ENCODE data around the gene PFKL.
A peak's percentile ranks its signal among the peaks of the same experiment; 100 is the strongest.
"Not testable (repeated sequence)": the region's sequence is repeated elsewhere in the genome, so short reads cannot be mapped to it uniquely, and the experiment has no call there.

Gene PFKL

DNA sequence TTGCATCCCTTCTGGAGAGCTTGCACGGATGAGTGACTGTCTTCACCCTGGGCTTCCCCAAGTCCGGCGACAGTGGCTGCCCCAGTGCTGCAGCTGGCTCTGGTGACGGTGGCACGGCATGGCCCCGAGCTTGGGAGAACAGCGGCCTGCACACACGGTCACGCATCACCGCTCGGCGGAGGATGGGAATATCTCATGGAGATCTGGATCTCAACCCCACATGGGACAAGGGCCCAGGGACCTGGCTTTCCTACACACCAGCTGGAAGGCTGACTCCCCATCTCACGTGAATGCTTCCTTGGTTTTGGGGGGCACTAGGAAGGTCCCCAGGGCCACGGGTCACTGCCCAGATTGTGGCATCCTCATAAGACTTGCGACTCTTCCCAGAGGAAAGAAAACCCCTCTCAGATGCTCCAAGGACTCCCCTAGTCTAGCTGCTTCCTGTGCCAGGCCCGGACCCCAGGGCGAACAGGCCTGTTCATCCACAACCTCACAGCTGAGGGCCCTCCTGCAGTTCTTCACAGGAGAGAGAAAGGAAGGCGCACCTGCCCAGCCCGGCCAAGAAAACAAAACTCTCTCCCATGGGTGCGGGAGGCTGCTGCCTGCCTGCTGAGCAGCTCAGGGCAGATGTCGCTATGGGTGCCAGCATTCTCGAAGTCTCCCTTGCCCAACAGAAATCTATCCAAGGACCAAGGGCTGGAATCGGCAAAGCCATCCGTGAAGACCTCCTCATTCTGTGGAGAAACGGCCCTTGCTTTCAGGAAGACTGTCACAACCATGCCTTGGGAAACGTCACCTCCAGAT is 29.4 kb downstream of the PFKL start:
- DNase-seq, result peak; percentile 53

DNA sequence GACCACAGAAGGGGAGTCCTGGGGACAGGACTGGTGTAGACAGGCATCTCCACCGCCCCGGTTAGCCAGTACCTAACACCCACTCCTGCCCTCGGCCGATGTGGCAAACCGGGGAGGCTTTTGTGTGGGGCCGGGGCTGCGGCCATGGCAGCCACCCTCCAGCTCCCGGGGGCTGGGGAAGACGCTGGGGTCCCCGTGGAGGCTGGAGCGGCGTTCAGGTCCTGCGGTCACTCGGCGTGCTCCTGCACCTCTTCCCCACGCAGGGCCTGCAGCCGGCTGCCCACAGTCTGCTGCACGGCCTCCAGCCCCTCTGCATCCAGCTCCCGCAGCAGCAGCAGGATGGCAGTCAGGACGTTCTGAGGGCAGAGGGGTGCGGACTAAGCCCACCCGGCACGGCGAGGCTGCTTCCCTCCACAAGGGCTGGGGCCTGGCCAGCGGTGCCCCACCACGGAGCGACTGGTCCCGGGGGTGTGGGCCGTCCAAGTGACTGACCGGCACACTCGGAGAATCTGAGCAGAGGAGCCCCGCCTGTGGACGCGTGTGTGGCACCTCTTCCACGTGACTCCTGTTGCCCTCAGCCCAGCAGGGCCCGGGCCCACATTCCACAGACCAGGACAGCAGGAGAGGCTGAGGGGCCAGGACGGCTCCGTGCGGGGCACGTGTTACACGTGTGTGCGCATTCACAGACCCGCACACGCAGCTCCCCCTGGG is 30.3 kb downstream of the PFKL start:
- no peak for DNase-seq

GRCh38 chr21:44330698-44331097 is 30.8 kb downstream of the PFKL start:
- DNase-seq, result no peak

DNA sequence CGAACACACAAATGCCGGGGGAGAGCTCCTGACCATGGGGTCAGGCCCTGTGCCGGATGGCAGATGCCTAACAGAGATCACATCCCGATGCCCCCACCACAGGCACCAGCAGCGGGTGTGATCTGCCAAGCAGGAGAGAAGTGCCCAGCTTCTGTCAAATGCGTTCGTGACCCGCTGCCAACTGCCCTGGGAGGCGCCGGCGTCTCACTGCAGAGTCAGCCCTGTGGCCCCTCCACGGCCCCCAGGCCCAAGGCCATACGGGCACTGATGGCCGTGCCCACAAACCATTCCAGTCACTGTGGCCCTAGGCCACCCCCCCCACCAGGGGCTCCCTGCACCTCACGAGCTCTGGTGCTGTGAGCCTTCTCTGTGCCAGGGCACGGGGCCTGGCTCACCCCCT is 31.4 kb downstream of the PFKL start:
- no peak for DNase-seq

DNA sequence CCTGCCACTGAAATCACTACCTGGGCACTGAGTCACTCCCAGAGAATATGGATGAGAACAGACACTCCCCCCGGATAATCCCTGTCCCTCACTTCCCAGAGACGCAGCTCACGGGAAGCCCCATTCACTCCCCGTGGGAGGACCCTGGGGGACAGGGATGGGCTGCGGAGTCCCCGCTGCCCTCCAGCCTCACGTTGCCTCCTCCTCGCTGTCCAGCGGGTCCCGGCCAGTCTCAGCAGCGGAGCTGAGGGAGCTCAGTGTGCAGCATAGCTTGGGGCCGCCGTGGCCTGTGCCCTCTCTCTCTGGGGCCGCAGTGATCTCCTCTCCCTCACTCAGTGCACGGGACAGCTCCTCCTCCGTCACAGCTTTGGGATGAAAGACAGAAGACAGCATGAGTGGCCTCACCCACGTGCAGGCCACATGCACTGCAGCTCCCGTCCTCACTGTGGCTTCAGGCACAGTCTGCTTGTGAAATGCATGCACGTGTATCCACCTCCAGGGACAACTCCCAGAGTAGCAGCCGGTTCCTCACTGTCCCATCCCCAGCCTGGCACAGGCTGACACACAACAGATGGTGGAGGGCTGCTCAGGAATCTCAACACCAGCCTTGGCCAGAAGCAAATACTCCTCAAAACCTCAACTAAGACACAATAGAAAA is 31.9 kb downstream of the PFKL start:
- DNase-seq, result no peak

- no peak for DNase-seq
These were observed 32.5 kb downstream of the PFKL start for GRCh38 chr21:44332383-44332782.

DNA sequence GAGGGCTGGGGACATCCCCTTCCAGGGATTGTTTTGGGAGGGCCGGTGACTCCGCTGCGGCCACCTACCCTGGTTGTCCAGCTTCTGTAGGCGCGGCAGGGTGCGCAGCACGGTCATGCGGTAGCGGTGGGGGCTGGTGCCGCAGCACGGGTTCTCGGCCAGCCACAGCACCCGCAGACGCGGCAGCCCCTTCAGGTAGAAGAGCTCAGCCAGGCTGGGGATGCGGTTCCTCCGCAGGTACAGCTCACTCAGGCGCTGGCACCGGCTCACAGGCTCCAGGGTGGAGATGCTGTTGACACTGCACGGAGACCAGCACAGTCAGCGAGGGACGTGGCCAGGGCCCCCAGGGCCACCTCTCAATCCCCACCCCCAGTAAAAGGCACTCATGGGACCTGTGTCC is 33.1 kb downstream of the PFKL start:
- DNase-seq, result no peak

GRCh38 chr21:44333509-44334328 is 33.9 kb downstream of the PFKL start:
- no peak for DNase-seq

GRCh38 chr21:44334329-44335030 is 34.6 kb downstream of the PFKL start:
- DNase-seq, result no peak

DNA sequence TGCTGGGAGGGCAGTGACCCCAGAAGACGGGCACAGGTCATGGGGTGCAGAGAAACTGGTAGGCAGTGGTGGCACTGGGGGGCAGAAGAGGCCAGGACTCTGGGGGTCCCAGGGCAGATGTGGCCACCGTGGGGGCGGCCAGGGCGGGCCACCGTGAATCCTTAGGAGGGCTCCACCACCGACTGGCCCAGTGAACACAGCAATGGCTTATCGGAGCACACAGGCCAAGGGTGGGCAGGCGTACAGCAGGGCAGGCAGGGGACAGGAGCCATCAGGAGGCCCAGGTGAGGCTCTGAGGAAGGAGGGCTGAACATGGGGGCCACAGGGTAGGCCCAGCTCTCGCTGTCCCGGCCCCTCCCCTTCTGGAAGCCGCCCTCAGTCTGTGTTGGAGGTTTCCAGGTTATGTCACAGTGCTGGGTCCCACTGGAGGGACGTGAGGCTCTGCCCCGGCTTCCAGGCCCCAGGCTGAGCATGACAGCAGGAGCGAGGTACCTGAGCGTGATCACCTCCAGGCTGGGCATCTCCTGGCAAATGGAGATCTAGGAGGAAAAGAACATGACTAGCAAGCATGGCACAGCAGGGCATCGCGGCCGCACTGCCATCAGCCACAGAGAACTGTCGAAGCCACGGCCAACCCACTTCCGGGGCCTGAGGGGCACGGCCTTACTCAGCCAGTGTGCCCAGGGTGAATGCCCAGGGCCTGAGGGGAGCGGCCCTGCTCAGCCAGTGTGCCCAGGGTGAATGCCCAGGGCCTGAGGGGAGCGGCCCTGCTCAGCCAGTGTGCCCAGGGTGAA is 35.6 kb downstream of the PFKL start:
- DNase-seq, result no peak

- no peak for DNase-seq
These were observed 37.6 kb downstream of the PFKL start for GRCh38 chr21:44337449-44337848.

DNA sequence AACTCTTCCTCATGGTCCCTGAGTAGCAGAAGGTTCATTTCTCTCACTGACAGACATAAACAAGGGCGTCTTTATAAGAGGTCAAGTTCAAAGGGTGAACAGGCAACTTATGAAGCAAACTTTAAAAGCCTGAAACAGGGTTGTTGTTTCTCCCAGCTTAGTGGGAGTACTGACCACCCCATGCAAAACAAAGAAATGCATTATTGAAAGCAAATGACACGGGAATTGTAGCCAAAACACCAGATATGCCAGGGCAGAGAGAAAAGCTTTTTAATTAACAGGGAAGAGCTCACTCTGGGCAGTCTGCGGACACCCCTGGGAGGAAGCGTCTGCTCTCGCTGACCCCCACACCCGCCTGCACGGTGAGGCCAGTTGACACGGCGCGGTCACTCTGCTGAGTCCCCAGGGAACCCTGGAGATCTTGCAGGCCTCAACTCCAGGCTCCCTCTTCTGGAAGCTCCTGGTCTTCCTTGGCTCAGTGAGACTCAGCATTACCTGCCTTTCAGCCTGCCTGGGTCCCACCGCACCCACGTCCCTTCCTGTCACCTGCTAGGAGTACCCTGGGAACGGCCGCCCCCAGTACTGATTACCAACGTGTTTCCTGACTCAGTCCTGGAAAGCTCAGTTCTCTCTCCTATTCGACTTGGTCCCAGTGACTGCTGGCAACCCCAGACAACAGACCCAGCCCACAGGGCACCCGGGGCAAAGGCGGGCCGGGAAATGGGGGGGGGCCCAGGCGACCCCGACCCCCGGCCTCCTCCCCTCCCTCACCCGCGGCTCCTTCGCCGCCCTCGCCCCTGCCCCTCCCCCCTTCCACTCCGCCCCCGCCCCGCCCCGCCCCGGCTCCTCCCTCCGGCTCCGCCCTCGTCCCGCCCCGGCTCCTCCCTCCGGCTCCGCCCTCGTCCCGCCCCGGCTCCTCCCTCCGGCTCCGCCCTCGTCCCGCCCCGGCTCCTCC is 38.4 kb downstream of the PFKL start:
- DNase-seq, result no peak

- peak; percentile 95 for DNase-seq
These were observed 39.4 kb downstream of the PFKL start, which contains the start of gene CFAP410 for GRCh38 chr21:44338971-44339910. Gene CFAP410 (minus strand): TSS chr21:44339390. CDS start chr21:44339194, 196 bp downstream.

DNA sequence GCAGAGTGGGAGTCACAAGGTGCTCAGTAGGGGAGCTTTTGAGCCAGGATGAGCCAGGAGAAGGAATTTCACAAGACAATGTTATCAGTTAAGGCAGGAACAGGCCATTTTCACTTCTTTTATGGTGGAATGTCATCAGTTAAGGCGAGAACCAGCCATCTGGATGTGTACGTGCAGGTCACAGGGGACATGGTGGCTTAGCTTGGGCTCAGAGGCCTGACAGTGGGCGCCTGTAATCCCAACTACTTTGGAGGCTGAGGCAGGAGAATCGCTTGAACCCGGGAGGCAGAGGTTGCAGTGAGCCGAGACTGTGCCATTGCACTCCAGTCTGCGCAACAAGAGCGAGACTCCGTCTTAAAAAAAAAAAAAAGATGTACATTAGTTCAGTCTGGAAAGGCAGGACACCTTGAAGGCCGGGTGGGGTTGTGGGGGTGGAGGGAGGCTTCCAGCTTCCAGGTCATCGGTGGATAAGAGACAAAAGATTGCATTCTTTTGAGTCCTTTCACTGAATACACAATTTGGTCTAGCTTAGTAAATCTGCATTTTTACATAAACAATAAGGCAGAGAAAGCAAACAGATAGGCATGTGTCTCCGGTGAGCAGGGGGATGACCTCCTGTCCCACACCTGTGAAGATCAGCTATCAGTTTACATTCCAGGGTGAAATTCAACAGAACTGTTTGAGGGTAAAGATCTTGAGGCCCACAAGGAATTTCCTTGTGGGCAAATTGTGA is 42.0 kb downstream of the PFKL start:
- not testable (repeated sequence) for DNase-seq

DNA sequence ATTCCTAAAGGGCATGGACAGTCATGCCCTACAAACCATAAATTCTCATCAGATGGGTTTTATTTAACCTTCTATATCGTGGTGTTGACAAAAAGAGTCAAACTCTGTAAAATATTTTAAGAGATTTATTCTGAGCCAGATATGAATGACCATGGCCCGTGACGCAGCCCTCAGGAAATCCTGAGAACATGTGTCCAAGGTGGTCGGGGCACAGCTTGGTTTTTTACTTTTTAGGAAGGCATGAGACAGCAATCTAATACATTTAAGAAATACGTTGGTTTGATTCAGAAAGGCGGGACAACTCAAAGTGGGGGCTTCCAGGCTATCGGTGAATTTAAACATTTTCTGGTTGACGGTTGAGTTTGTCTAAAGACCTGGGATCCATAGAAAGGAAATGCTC is 43.1 kb downstream of the PFKL start:
- not testable (repeated sequence) for DNase-seq

DNA sequence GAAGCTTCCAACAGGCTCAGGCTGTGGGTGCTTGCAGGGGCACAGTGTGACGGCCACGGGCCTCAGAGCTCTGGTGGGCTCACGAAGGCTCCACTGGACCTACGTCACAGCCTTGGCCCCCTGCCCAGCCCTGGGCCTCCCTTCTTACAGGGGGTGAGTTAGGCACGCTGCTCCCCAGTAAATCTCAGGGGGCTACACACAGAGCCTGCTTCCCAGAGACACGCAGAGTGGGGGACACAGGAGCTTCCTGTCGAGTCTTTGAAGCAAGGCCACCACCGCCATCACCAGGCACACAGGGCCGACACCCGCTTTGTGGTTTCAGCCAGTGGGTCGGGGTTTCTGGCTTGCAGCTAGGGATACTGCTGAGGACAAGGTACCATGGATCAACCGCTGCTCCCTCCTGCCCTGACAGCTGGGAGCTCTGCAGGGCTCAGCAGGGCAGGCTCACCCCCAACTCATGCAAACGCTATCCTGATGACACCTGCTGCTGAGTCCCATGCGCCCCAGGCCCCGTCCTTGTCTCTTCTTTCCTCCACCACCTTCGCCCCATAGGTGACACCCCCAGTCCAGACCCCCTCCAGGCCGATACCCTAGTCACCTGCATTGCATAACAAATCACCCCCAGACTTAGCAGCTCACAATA is 44.8 kb downstream of the PFKL start:
- no peak for DNase-seq

DNA sequence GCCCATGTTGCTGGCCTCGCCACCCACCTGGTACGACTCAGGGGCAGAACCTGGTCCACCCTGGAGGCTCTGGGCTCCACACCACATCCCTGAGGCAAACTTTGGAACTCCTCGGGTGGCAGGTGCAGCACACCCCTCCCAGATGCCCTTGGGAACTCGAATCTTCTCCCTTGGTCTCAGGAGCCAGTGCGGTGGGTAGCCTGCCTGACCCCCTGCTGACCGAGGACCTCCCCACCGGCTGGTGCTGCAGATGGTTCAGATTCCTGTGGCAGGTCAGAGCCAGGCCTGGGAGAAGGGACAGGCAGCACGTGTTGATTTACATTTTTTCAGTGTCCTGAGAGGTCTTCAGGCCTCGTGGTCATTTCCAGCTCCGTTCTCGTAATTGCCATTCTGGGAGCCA is 45.6 kb downstream of the PFKL start:
- no peak for DNase-seq
